ENCODE results near the gene MAGI2. TPM values are rescaled to one million over a fixed set of nuclear protein-coding genes. Genes with fewer than 3 reads are reported as not detected.
"Not testable (repeated sequence)": the region's sequence is repeated elsewhere in the genome, so short reads cannot be mapped to it uniquely, and the experiment has no call there.

The MAGI2 gene
- total and polyA plus RNA-seq, 8 donors = 6.1 to 9.2 (median 7.1) TPM

- intact Hi-C loops (cut with DNase I) = no loop called here
- Histone ChIP-seq H3K9me3 (no peaks in the 10 kb centered on the region), H3K27ac (no peak overlapping the region), H3K4me3 (no peak overlapping the region), H3K36me3 (no peaks in the 10 kb centered on the region), H3K4me1 (no peaks in the 10 kb centered on the region), H3K27me3 (no peaks in the 10 kb centered on the region)
- no peak for DNase-seq
- TF ChIP-seq CTCF (IDR thresholded peaks at IDR 0.05) = no peak
- no peak for ATAC-seq
These were observed 418.7 kb downstream of the MAGI2 start for GRCh38 chr7:79034730-79035129.

GRCh38 chr7:79019711-79020110, 433.8 kb downstream of the MAGI2 start:
- intact Hi-C loops (cut with DNase I); H3K27me3 ChIP-seq; DNase-seq; H3K4me3 ChIP-seq; H3K27ac ChIP-seq; H3K36me3 ChIP-seq; ATAC-seq; H3K4me1 ChIP-seq: not testable (repeated sequence)
- H3K9me3 ChIP-seq = peaks cover 0 to 60% of the 10 kb centered on the region in 2 donors

- no peak for TF ChIP-seq CTCF (IDR thresholded peaks at IDR 0.05)
- Histone ChIP-seq H3K27me3 (no peaks in the 10 kb centered on the region), H3K4me3 (no peak overlapping the region), H3K27ac (no peak overlapping the region), H3K36me3 (no peaks in the 10 kb centered on the region), H3K4me1 (no peaks in the 10 kb centered on the region), H3K9me3 (no peaks in the 10 kb centered on the region)
- ATAC-seq = no peak
- intact Hi-C loops (cut with DNase I) = no loop called here
- no peak for DNase-seq
These were observed 441.5 kb downstream of the MAGI2 start for GRCh38 chr7:79011921-79012320.

- no peaks in the 10 kb centered on the region for H3K27me3 ChIP-seq
- no peaks in the 10 kb centered on the region for H3K36me3 ChIP-seq
- no peak overlapping the region for H3K4me3 ChIP-seq
- no peaks in the 10 kb centered on the region for H3K9me3 ChIP-seq
- DNase-seq (no peak), ATAC-seq (no peak)
- intact Hi-C loops (cut with DNase I) = no loop called here
- H3K4me1 ChIP-seq = no peaks in the 10 kb centered on the region
- no peak for TF ChIP-seq CTCF (IDR thresholded peaks at IDR 0.05)
- no peak overlapping the region for H3K27ac ChIP-seq
These were observed 443.8 kb downstream of the MAGI2 start for GRCh38 chr7:79009647-79010046.

DNA sequence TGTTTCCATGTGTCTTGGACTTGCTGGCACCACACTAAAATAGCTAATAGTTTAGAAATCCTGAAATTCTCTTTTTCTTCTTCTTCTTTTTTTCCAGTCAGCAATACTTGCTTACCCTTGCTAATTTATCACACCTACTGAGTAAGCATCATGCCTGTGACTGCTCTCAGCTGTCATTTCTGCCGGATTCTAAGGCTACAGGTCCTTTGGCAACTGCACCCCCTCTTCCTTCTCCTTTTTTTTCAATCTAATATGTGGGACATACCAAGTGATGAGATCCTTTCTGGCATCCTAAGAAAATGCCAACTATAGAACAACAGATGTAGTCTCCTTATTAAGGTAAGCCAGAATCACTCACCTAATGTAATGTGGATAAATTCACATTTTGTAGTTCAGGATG, 444.7 kb downstream of the MAGI2 start:
- Histone ChIP-seq H3K36me3 (no peaks in the 10 kb centered on the region), H3K27ac (no peak overlapping the region), H3K4me1 (no peaks in the 10 kb centered on the region), H3K27me3 (no peaks in the 10 kb centered on the region), H3K4me3 (no peak overlapping the region), H3K9me3 (no peaks in the 10 kb centered on the region)
- no peak for TF ChIP-seq CTCF (IDR thresholded peaks at IDR 0.05)
- no peak for ATAC-seq
- DNase-seq = no peak
- intact Hi-C loops (cut with DNase I) = no loop called here

- Histone ChIP-seq H3K4me1 (no peaks in the 10 kb centered on the region), H3K36me3 (no peaks in the 10 kb centered on the region), H3K27ac (no peak overlapping the region), H3K9me3 (no peaks in the 10 kb centered on the region), H3K27me3 (no peaks in the 10 kb centered on the region), H3K4me3 (no peak overlapping the region)
- no peak for ATAC-seq
- intact Hi-C loops (cut with DNase I) = no loop called here
- TF ChIP-seq CTCF (IDR thresholded peaks at IDR 0.05) = no peak
- DNase-seq = no peak
These were observed 457.5 kb downstream of the MAGI2 start for GRCh38 chr7:78996013-78996412.

All from left lung (tissue), 10 donors.